Suprapubic skin (tissue), 4 donors: ENCODE results near the gene AMN. TPM values are rescaled to one million over a fixed set of nuclear protein-coding genes. Genes with fewer than 3 reads are reported as not detected.

Source experiments
- DNase-seq, 2 donors: peaks; one replicate each; pipeline ENCODE4 v3.0.0-alpha.2; 2019; ENCODE audit warnings: low spot score in 2 of 2
- H3K27ac ChIP-seq: fragments of 200-600 bp; sonication (generic); one replicate; pipeline ENCODE4 v1.5.1; 2019
- H3K27me3 ChIP-seq: fragments of 200-600 bp; sonication (generic); one replicate; pipeline ENCODE4 v1.5.1; 2019
- H3K36me3 ChIP-seq: fragments of 200-600 bp; sonication (generic); one replicate; pipeline ENCODE4 v1.5.1; 2019
- H3K4me1 ChIP-seq: fragments of 200-600 bp; sonication (generic); one replicate; pipeline ENCODE4 v1.5.1; 2019
- H3K4me3 ChIP-seq: fragments of 200-600 bp; sonication (generic); one replicate; pipeline ENCODE4 v1.5.1; 2019; ENCODE audit warnings: mild to moderate bottlenecking
- H3K9me3 ChIP-seq: fragments of 200-600 bp; sonication (generic); one replicate; pipeline ENCODE4 v1.5.1; 2019
- CTCF ChIP-seq, 2 donors: fragments of 200-600 bp in 1 of 2; fragments of 450-650 bp in 1 of 2; sonication (generic) in 1 of 2; IDR thresholded peaks; one replicate each; pipeline ENCODE4 v1.5.1; 2016 to 2019; ENCODE audit warnings: antibody characterized with exemption in 2 of 2, mild to moderate bottlenecking in 1 of 2, moderate library complexity in 1 of 2
- EP300 ChIP-seq: sonication (generic); formaldehyde crosslinking; IDR thresholded peaks from one replicate; pipeline ENCODE4 v1.6.1; 2017; ENCODE audit warnings: antibody characterized with exemption
- POLR2A ChIP-seq, 2 donors: fragments of 450-650 bp; IDR thresholded peaks; one replicate each; pipeline ENCODE4 v1.6.1; 2017; ENCODE audit warnings: antibody characterized with exemption in 2 of 2, mild to moderate bottlenecking in 2 of 2, moderate library complexity in 2 of 2
- POLR2AphosphoS5 ChIP-seq, 3 donors: sonication (generic); formaldehyde crosslinking; IDR thresholded peaks; one replicate each; pipeline ENCODE4 v1.6.1; 2017; ENCODE audit warnings: antibody characterized with exemption in 3 of 3
- WGBS: methylation state at CpG from one replicate; pipeline ENCODE4 v1.1.5; 2018; 5-methylcytosine and 5-hydroxymethylcytosine counted together
- total RNA-seq, 4 donors: library from RNA; depleted of rRNA; stranded (reverse); fragments of >200 nt; gene quantifications; one replicate each; pipeline ENCODE4 v1.1.0, GENCODE V29; 2016

The AMN gene
- total RNA-seq, 4 donors from 2014 or later, result 10.6 to 11.8 (median 11.1) TPM

DNA sequence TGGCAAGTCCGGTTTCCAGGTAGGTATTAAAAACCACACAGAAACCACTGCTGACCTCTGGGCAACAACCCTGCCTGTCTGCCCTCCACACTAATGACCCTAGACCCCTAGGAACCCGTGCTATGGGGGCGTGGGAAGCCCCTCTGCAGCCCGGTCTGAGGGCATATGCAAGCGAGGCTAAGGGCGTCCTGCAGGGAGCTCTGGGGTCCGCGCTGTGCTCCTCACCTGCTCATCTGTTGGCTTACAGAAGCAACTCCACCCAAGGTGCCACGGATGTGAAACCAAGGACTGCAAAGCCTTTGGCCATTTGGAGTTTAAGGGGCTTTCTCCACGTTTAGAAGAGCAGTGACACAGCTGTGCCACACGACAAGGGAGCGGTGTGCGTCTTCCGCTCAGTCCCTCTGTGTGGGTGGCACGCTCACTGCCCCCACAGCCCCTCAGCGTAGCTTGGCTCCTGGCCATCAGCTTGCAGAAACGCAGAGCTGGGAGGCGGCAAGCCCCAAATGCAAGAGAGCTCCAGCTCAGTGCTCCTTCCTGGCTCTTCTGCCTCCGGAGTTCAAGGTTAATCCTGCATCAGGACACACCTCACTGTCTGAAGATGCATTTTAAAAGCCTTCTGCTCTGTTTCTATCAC, 18.4 kb downstream of the AMN start:
- Histone ChIP-seq H3K36me3 (peaks cover 82% of the 10 kb centered on the region), H3K9me3 (no peaks in the 10 kb centered on the region), H3K4me1 (peaks cover 12% of the 10 kb centered on the region), H3K4me3 (no peak overlapping the region), H3K27me3 (no peaks in the 10 kb centered on the region), H3K27ac (no peak overlapping the region)
- DNase-seq, result no peak
- TF ChIP-seq CTCF (IDR thresholded peaks at IDR 0.05), result no peak
- TF ChIP-seq POLR2A (IDR thresholded peaks at IDR 0.05), result no peak
- no peak for TF ChIP-seq EP300
- TF ChIP-seq POLR2AphosphoS5 (IDR thresholded peaks at IDR 0.05), result no peak
- WGBS, result 83% methylated on average over 13 of the region's 19 CpGs

- H3K27me3 ChIP-seq, result no peaks in the 10 kb centered on the region
- no peaks in the 10 kb centered on the region for H3K9me3 ChIP-seq
- no peak overlapping the region for H3K27ac ChIP-seq
- TF ChIP-seq POLR2AphosphoS5 (IDR thresholded peaks at IDR 0.05) (no peak), EP300 (no peak), POLR2A (IDR thresholded peaks at IDR 0.05) (no peak), CTCF (IDR thresholded peaks at IDR 0.05) (no peak)
- peaks cover 88% of the 10 kb centered on the region for H3K36me3 ChIP-seq
- H3K4me3 ChIP-seq, result no peak overlapping the region
- peaks cover 12% of the 10 kb centered on the region for H3K4me1 ChIP-seq
- DNase-seq, result no peak
- WGBS, result 87% methylated on average over 10 of the region's 10 CpGs
Observed at GRCh38 chr14:102941419-102942011, 19.1 kb downstream of the AMN start.

DNA sequence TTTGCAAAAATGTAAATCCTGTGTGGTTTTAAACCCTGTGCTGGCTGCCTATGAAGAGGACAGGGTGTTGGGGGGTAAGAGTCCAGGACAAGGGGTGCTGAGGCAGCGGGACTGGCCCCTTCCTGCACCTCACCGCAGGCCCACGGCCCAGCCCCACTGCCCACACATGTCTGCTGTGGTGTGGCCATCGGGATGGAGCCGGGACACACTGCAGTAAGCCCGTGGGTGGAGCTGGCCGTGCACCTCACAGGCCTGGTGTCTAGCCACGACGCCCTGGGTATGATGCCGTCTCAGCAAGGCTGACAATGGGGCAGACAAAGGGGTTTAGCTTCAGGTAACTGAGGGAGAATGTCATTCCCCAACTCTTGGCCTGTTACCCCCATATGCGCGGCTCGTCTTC, 19.6 kb downstream of the AMN start:
- Histone ChIP-seq H3K36me3 (peaks cover 90% of the 10 kb centered on the region), H3K27me3 (no peaks in the 10 kb centered on the region), H3K27ac (no peak overlapping the region), H3K4me1 (peaks cover 12% of the 10 kb centered on the region), H3K9me3 (no peaks in the 10 kb centered on the region), H3K4me3 (no peak overlapping the region)
- 97% methylated on average over 4 of the region's 13 CpGs for WGBS
- DNase-seq, result no peak
- TF ChIP-seq POLR2AphosphoS5 (IDR thresholded peaks at IDR 0.05), result no peak
- TF ChIP-seq POLR2A (IDR thresholded peaks at IDR 0.05), result no peak
- no peak for TF ChIP-seq EP300
- TF ChIP-seq CTCF (IDR thresholded peaks at IDR 0.05), result no peak

- H3K9me3 ChIP-seq, result no peaks in the 10 kb centered on the region
- TF ChIP-seq POLR2A (IDR thresholded peaks at IDR 0.05), result no peak
- no peak for TF ChIP-seq CTCF (IDR thresholded peaks at IDR 0.05)
- TF ChIP-seq EP300, result no peak
- TF ChIP-seq POLR2AphosphoS5 (IDR thresholded peaks at IDR 0.05), result no peak
- H3K4me3 ChIP-seq, result no peak overlapping the region
- DNase-seq, result no peak
- peaks cover 84% of the 10 kb centered on the region for H3K36me3 ChIP-seq
- no peaks in the 10 kb centered on the region for H3K27me3 ChIP-seq
- 91% methylated on average over 16 of the region's 16 CpGs for WGBS
- H3K27ac ChIP-seq, result no peak overlapping the region
- peaks cover 12% of the 10 kb centered on the region for H3K4me1 ChIP-seq
Observed at GRCh38 chr14:102943454-102943853, 21.0 kb downstream of the AMN start.

DNA sequence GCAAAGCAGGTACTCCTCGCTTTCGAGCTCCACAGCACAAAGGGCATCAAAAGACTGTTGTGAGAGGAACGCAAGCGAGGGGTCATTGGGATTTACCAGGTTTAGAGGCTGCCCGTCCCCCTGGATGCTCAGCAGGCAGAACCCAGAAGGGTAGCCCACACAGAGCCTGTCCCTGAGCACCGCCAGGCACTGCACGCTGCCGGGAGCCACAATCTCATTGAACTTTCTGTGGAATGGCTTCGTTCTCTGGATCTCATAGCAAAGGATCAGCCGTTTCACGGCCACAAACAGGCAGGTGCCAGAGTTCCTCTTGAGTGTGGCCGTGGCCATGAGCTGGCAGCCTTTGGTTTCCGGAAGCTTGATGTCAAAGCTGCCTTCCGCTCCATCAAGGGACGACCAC, 21.5 kb downstream of the AMN start:
- H3K36me3 ChIP-seq, result peaks cover 87% of the 10 kb centered on the region

More for the DNA sequence above, 21.5 kb downstream of the AMN start:
- 95% methylated on average over 14 of the region's 15 CpGs for WGBS
- no peak overlapping the region for H3K4me3 ChIP-seq
- H3K27ac ChIP-seq, result no peak overlapping the region
- peaks cover 12% of the 10 kb centered on the region for H3K4me1 ChIP-seq
- TF ChIP-seq EP300 (no peak), POLR2A (IDR thresholded peaks at IDR 0.05) (no peak), POLR2AphosphoS5 (IDR thresholded peaks at IDR 0.05) (no peak), CTCF (IDR thresholded peaks at IDR 0.05) (no peak)
- no peaks in the 10 kb centered on the region for H3K27me3 ChIP-seq
- no peaks in the 10 kb centered on the region for H3K9me3 ChIP-seq
- DNase-seq, result no peak
